H1 (cell line): ENCODE data around the gene LARGE2. TPM values are rescaled to one million over a fixed set of nuclear protein-coding genes. Genes with fewer than 3 reads are reported as not detected.

Experiments used
- CHD1 ChIP-seq: IDR thresholded peaks from 2 replicates; pipeline ENCODE4 v1.6.1; 2012; ENCODE audit warnings: low read depth, low read length, improper control_type of control experiment
- NANOG ChIP-seq: IDR thresholded peaks from 2 replicates; pipeline ENCODE4 v1.6.1; 2011; ENCODE audit warnings: low read length, low read depth, mild to moderate bottlenecking, inconsistent platforms; ENCODE audit not compliant: insufficient read depth, poor library complexity, severe bottlenecking
- SAP30 ChIP-seq: fragments of 300-600 bp; sonication (generic); IDR thresholded peaks from 2 replicates; pipeline ENCODE4 v1.7.1; 2012; ENCODE audit warnings: low read length, moderate library complexity, mild to moderate bottlenecking, inconsistent platforms; ENCODE audit not compliant: insufficient read depth, insufficient replicate concordance
- polyA plus RNA-seq, 7 experiments: library from polyadenylated mRNA; depleted of rRNA in 3 of 7; stranded (reverse) in 5 of 7; unstranded in 2 of 7; fragments of >200 nt in 5 of 7; fragments of 200-250 nt in 2 of 7; gene quantifications; 1 replicate in 5 of 7; 2 replicates in 1 of 7; 4 replicates in 1 of 7; pipeline versions ENCODE4 v1.2.1 to v1.2.3, GENCODE V29; 2011 to 2013; ENCODE audit warnings: missing spikeins in 2 of 7, mixed read lengths in 2 of 7
- total RNA-seq: library from RNA; stranded (reverse); fragmentation: NEBNext Ultra II Directional; extraction: Animal tissue kit (Norgen Biotek cat#: 25700); gene quantifications from 2 replicates; pipeline ENCODE4 v1.2.1, GENCODE V29; 2021

The LARGE2 gene
- total and polyA plus RNA-seq, 2 of the 8 experiments (the other 6 are each of a cell fraction or from before 2014, with no cell fraction given) = 111 to 137 TPM

GRCh38 chr11:45877221-45877620, 45.2 kb upstream of the LARGE2 start (continued):
- TF ChIP-seq CHD1 = no peak
- TF ChIP-seq SAP30 = no peak
- no peak for TF ChIP-seq NANOG
